Measurements from ENCODE around the gene NUDT16.

The NUDT16 gene

GRCh38 chr3:131386429-131387165, 5.0 kb downstream of the NUDT16 start:
- no peak for DNase-seq (ENCODE audit: low read depth)

- no peak for DNase-seq (ENCODE audit: low read depth)
Observed at GRCh38 chr3:131387796-131388489, 6.4 kb downstream of the NUDT16 start.

- no peak for DNase-seq (ENCODE audit: low read depth)
Observed at GRCh38 chr3:131388490-131388799, 6.9 kb downstream of the NUDT16 start.

- DNase-seq (ENCODE audit: low read depth), result no peak
Observed at GRCh38 chr3:131390331-131390730, 8.8 kb downstream of the NUDT16 start.

DNA sequence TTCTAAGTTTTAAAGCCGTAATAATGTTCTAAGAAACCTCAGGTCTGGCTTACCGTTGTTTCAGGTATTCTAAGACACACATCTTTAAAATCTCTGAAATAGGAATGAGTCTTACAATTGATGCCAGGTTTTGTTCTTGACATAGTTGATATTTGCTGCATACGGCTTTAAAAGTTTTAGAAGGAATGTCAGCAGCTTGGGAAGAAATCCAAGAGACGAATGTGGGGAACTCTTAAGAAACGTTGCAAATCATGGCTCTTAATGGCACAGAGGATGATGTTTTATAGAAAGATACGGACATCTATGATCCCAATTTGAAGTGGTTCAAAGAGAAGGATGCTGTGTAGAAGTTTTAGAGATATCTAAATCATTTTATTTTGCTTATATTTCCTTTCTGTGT, 11.5 kb downstream of the NUDT16 start:
- DNase-seq (ENCODE audit: low read depth), result no peak

DNA sequence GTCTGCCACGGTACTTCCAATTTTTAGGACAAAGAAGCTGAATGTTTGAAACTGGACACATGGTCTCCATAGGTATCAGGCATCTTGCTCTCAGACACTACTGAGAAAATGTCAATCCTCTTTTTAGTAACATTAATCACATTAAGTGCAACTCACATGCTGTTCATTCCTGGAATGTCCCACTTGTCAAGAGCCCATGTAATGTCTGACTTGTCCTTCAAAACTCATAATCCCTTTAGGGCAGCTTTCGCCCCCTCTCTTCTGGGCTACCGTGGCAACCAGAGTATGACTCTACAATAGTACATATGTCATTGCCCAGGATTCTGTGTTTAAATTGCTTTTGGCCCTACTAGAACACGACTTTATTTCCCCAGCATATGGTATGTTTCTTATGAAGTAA, 12.3 kb downstream of the NUDT16 start:
- no peak for DNase-seq (ENCODE audit: low read depth)

DNA sequence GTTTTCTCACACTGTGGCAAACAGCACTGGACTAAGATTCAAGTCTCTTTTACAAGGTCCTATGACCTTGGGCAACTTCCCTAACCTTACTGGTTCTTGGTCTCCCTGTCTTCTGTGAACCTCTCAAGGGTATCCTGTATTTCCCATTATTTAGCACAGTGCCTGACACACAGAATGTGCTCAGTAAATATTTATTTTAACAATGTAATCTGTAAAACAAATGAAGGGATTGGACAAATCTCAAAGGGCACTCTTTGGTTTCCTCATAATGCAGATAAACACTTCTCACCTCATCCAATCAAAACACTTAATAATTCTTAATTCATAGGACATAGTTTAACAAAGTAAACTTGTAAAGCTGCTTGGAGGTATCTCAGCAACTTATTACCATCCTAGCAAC, 12.8 kb downstream of the NUDT16 start:
- no peak for DNase-seq (ENCODE audit: low read depth)

DNA sequence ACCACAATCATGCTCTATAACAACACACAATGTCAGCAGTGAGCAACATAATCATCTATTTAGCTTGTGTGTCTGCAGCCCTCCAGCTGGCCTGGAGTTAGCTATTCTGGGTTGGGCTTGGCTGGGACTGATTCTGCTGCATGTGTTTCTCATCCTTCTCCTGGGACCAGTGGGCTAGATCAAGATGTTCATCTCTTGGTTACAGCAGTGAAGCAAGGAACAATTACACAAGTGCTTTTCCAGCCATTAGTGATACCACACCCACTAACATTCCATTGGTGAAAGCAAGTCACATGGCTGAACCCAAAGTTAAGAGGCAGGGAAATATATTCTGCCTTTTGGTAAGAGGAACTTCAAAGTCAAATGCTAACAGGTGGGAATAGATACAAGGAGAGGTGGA, 14.6 kb downstream of the NUDT16 start:
- no peak for DNase-seq (ENCODE audit: low read depth)

DNA sequence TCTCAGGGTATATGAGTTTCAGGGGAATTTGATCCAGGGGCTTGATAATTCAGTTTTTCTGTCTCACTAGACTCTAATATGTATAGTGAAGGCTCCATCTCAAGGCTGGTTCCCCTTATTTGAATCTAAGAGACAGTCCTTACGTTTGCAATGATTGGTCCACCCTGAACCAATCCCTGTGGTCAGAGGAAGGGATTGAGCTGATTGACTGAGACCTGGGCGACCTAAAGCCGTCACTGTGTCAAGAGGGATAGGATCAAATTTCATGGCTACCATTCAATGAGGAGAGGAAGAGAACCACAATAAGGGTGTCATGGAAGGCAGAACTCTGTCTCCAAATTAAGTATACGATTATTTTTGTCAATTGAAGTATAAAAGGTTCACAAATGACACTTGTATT, 16.3 kb downstream of the NUDT16 start:
- DNase-seq (ENCODE audit: low read depth), result no peak

- DNase-seq (ENCODE audit: low read depth), result no peak
Observed at GRCh38 chr3:131401978-131402377, 20.4 kb downstream of the NUDT16 start.

GRCh38 chr3:131402391-131403039, 20.9 kb downstream of the NUDT16 start:
- DNase-seq (ENCODE audit: low read depth), result no peak

DNA sequence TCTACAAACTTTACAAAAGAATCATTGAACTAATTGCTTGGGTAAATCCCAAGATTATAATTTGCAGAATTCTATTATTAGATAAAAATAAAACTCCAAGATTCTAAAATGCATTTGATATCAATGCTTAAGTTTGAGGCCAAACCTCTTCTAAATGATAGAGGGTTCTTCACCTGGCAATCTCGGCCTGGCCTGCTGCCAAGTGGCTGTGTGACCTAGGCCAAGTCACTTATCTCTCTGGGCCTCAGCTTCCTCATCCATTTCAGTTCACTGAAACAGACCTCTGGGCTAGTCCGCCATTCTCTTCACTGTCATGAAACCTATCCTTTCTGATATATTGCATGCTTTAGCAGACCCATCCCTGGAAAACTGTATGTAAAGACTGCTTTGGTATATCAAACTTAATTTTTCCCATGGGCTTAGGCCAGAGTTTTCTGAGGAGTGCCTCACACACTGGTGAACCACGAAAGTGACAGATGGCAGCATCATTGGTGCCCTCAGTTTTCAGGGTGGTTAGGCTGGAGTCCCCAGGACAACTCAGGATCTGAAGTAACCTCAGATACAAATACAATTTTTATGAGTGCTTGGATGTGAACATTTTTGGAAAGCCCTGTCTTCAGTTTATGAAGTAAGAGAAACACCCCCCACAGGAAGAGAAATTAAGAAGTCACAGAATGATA, 21.8 kb downstream of the NUDT16 start:
- DNase-seq (ENCODE audit: low read depth), result no peak

DNA sequence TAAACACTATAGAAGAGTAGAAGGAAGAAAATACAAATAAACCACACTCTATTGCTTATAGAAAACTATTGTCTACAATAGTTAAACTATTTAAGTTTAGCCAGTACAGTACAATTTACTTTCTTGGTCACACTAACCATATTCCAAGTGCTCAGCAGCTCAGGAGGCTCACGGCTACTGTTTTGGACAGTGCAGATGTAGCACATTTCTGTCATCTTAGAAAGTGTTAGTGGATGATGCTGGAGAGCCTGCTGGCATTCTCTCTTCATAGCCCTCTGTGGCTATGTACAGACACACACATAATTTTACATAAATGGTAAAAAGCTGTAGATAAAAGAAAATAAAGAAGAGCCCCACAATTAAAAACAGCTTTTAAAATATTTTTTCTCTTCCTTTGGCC, 23.8 kb downstream of the NUDT16 start:
- no peak for DNase-seq (ENCODE audit: low read depth)

GRCh38 chr3:131406274-131406673, 24.7 kb downstream of the NUDT16 start:
- DNase-seq (ENCODE audit: low read depth), result no peak

DNA sequence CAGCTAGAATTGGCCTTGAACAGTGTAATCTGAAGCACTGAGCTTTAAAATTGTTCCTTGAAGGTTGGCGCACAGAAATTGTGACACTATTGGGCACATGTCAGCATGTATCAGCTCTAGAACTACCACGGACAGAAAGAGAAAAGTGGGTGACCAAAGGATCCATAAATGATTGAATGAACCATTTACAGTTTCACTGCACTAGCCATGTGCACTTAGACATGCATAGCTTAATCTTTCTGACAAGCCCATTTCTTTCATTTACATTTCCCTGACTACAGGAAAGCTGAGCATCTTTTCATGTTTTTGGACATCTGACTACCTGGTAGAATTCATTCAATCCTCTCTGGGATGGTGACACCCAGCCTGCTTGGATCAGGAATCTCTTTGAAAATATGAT, 36.2 kb downstream of the NUDT16 start:
- no peak for DNase-seq (ENCODE audit: low read depth)

DNA sequence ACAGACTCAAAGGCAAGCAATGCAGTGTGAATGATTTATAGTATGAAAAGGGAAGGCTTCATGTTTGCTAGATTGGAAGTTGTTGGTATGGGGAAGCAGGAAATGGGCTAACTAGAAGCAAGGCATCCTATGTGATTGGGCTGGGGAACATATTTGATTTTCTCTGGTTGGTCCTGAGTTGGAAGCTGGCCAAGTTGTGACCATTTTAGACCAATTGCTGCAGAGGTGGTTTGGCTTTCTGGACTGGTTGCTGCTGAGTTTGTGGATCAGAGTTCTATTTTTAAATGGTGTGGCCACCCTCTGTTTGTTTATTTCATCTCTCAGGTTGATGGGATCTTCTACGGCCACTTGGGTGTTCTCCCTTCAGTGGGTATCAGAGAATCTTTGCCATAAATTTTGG, 39.7 kb downstream of the NUDT16 start:
- no peak for DNase-seq (ENCODE audit: low read depth)

GRCh38 chr3:131421957-131422498, 40.5 kb downstream of the NUDT16 start:
- no peak for DNase-seq (ENCODE audit: low read depth)

DNA sequence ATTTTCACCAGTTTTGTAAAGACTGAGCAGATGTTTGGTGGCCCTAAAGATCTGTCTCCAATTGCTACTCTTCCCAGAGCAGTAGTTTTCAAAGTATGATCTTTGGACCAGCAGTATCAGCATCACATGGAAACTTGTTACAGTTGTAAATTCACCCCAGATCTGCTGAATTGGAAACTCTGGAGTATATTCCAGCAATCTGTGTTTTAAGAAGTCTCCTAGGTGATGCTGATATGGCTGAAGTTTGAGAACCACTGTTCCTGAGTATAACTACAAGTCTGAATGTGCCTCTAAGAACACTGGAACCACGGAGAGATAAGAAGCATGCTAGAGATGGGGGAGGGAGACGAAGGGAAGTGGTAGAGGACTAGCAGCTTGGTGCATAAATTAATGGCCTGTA, 45.7 kb downstream of the NUDT16 start:
- no peak for DNase-seq (ENCODE audit: low read depth)

- DNase-seq (ENCODE audit: low read depth), result no peak
Observed at GRCh38 chr3:131431754-131432153, 50.2 kb downstream of the NUDT16 start.

DNA sequence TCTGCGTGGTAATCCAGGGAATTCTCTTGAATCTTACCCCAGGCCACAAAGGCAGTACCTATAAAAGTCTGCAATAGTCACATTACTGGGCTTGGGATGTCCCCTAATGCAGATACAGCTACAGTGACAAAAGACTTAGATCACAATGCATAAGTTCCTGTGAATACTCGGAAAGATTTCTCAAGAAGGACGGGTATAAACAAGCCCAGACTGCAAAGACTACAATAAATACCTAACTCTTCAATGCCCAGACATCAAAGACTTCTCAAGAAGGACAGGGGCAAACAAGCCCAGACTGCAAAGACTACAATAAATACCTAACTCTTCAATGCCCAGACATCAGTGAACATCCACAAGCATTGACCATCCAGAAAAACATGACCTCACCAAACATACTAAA, 50.9 kb downstream of the NUDT16 start:
- DNase-seq (ENCODE audit: low read depth), result no peak

GRCh38 chr3:131435000-131435399, 53.4 kb downstream of the NUDT16 start:
- DNase-seq (ENCODE audit: low read depth), result no peak

Data from stimulated activated CD8-positive, alpha-beta memory T cell treated with anti-CD3 and anti-CD28 coated beads, Interleukin-15, amount 100 ng/mL, for 24 hours (primary cell).